Thyroid gland (tissue), 4 donors: Measurements from ENCODE around the gene CDK19.

Experiments used
- POLR2A ChIP-seq, 2 donors: fragments of 450-650 bp; IDR thresholded peaks; one replicate each; pipeline ENCODE4 v1.6.1; 2017; ENCODE audit warnings: antibody characterized with exemption in 2 of 2, mild to moderate bottlenecking in 2 of 2, moderate library complexity in 1 of 2
- TF ChIP-seq, protein P1 (sequence below), 6 experiments: fragments of 200-600 bp in 3 of 6; fragments of 450-650 bp in 3 of 6; sonication (generic) in 3 of 6; IDR thresholded peaks; one replicate each; pipeline ENCODE4 v1.5.1; 2016 to 2019; ENCODE audit warnings: antibody characterized with exemption in 6 of 6, mild to moderate bottlenecking in 2 of 6, inconsistent platforms in 1 of 6, moderate library complexity in 1 of 6

DNA sequence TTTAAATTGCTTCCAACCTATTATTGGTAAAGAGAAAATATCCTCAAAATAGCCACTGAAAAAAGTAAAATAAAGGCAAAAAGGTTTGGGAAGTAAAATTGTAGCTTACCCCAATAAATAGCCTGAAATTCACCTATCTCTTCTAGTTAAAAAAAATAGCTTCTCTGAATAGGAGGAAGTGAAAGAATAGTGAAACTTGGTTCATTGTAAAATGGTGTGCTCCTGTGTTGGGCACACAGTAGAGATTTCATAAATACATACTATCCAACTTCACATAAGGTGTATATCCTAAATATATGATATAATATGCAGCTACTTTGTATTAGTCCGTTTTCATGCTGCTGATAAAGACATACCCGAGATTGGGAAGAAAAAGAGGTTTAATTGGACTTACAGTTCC lies 45.3 kb downstream of the CDK19 start:
- no peak for TF ChIP-seq POLR2A (IDR thresholded peaks at IDR 0.05)
- TF ChIP-seq, protein P1, sequence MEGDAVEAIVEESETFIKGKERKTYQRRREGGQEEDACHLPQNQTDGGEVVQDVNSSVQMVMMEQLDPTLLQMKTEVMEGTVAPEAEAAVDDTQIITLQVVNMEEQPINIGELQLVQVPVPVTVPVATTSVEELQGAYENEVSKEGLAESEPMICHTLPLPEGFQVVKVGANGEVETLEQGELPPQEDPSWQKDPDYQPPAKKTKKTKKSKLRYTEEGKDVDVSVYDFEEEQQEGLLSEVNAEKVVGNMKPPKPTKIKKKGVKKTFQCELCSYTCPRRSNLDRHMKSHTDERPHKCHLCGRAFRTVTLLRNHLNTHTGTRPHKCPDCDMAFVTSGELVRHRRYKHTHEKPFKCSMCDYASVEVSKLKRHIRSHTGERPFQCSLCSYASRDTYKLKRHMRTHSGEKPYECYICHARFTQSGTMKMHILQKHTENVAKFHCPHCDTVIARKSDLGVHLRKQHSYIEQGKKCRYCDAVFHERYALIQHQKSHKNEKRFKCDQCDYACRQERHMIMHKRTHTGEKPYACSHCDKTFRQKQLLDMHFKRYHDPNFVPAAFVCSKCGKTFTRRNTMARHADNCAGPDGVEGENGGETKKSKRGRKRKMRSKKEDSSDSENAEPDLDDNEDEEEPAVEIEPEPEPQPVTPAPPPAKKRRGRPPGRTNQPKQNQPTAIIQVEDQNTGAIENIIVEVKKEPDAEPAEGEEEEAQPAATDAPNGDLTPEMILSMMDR (IDR thresholded peaks at IDR 0.05) = no peak
